GM19324 (cell line): ENCODE data around the gene TMED8.
"Not testable (repeated sequence)": the region's sequence is repeated elsewhere in the genome, so short reads cannot be mapped to it uniquely, and the experiment has no call there.

Experiments
- ATAC-seq: cut with Tn5 transposase; IDR thresholded peaks from one replicate; pipeline ENCODE4 v1.9.1; 2021; ENCODE audit warnings: mild to moderate bottlenecking, moderate library complexity; ENCODE audit not compliant: unreplicated experiment, low FRiP score

Gene TMED8

GRCh38 chr14:77376771-77377501, at the start of gene TMED8, which contains the start of gene SAMD15:
Gene TMED8 (minus strand): TSS chr14:77377094. CDS start chr14:77377053, 41 bp downstream.
Gene SAMD15 (plus strand): TSS chr14:77377379. CDS start chr14:77377419, 40 bp downstream.
- ATAC-seq: peak; percentile 91

GRCh38 chr14:77426396-77426795, 49.5 kb upstream of the TMED8 start:
- ATAC-seq: no peak

- ATAC-seq: no peak
Measured at GRCh38 chr14:77424862-77425261, 48.0 kb upstream of the TMED8 start.

- no peak for ATAC-seq
Measured at GRCh38 chr14:77423423-77423822, 46.5 kb upstream of the TMED8 start, which contains the start of gene NOXRED1. Gene NOXRED1 (minus strand): TSS chr14:77423523. CDS start chr14:77422889, 634 bp downstream.

- no peak for ATAC-seq
Measured at GRCh38 chr14:77421201-77421600, 44.3 kb upstream of the TMED8 start.

GRCh38 chr14:77416836-77417235, 39.9 kb upstream of the TMED8 start:
- ATAC-seq: no peak

GRCh38 chr14:77416098-77416497, 39.2 kb upstream of the TMED8 start:
- not testable (repeated sequence) for ATAC-seq

GRCh38 chr14:77415403-77416030, 38.6 kb upstream of the TMED8 start:
- not testable (repeated sequence) for ATAC-seq

- no peak for ATAC-seq
Measured at GRCh38 chr14:77409131-77409533, 32.2 kb upstream of the TMED8 start.

GRCh38 chr14:77407158-77407557, 30.3 kb upstream of the TMED8 start:
- ATAC-seq: no peak

GRCh38 chr14:77406718-77407117, 29.8 kb upstream of the TMED8 start:
- no peak for ATAC-seq

GRCh38 chr14:77406086-77406485, 29.2 kb upstream of the TMED8 start:
- ATAC-seq: no peak

- ATAC-seq: no peak
Measured at GRCh38 chr14:77403768-77404167, 26.9 kb upstream of the TMED8 start.

- ATAC-seq: no peak
Measured at GRCh38 chr14:77400216-77400615, 23.3 kb upstream of the TMED8 start.

- ATAC-seq: no peak
Measured at GRCh38 chr14:77390188-77390587, 13.3 kb upstream of the TMED8 start.

GRCh38 chr14:77378701-77379100, 1.8 kb upstream of the TMED8 start:
- no peak for ATAC-seq

GRCh38 chr14:77377502-77377844, 579 bp upstream of the TMED8 start:
- no peak for ATAC-seq

- peak; percentile 20 for ATAC-seq
Measured at GRCh38 chr14:77375973-77376770, 722 bp downstream of the TMED8 start.

GRCh38 chr14:77375164-77375950, 1.5 kb downstream of the TMED8 start:
- ATAC-seq: no peak

GRCh38 chr14:77372304-77372841, 4.5 kb downstream of the TMED8 start:
- ATAC-seq: no peak
